Nephron progenitor cell (in vitro differentiated cells): ENCODE data around the gene CHSY1.

Experiments used
- DNase-seq: peaks from one replicate; pipeline ENCODE4 v3.0.0; 2021
- H3K27ac Mint-ChIP-seq: 2 replicates; pipeline ENCODE4 v1.8.0; 2021; ENCODE audit warnings: mild to moderate bottlenecking, moderate library complexity, mixed read lengths
- H3K27me3 Mint-ChIP-seq: 2 replicates; pipeline ENCODE4 v1.8.0; 2021; ENCODE audit warnings: mild to moderate bottlenecking, low read depth, mixed read lengths; ENCODE audit not compliant: poor library complexity
- H3K36me3 Mint-ChIP-seq: 2 replicates; pipeline ENCODE4 v1.8.0; 2021; ENCODE audit warnings: low read depth, mixed read lengths
- H3K4me1 Mint-ChIP-seq: 2 replicates; pipeline ENCODE4 v1.8.0; 2021; ENCODE audit warnings: mixed read lengths
- H3K4me3 Mint-ChIP-seq: 2 replicates; pipeline ENCODE4 v1.8.0; 2021; ENCODE audit warnings: mild to moderate bottlenecking, moderate library complexity, mixed read lengths
- H3K9me3 Mint-ChIP-seq: 2 replicates; pipeline ENCODE4 v1.8.0; 2021; ENCODE audit warnings: mild to moderate bottlenecking, moderate library complexity, mixed read lengths
- CTCF ChIP-seq: fragments of 200-600 bp; sonication (generic); IDR thresholded peaks from 2 replicates; pipeline ENCODE4 v1.5.0; 2021; ENCODE audit warnings: antibody characterized with exemption

The CHSY1 gene

DNA sequence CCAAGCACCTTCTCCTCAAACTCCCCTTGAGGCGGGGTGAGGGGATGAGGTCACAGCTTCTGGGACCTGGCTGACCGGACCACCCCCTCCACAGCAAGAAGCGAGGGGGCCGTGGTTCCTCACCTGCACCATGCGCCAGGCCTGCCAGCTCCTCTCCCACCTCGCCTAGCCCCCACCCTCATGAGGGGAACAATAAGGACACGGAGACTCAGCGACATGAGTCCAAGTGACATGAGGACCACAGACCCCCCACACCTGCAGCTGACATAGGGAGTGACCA, 118.7 kb downstream of the CHSY1 start:
- Mint-ChIP-seq H3K9me3 (peaks cover 16% of the 10 kb centered on the region), H3K36me3 (no peaks in the 10 kb centered on the region), H3K4me1 (peaks cover 32% of the 10 kb centered on the region), H3K4me3 (no peak overlapping the region), H3K27ac (no peak overlapping the region), H3K27me3 (no peaks in the 10 kb centered on the region)
- DNase-seq: no peak
- no peak for TF ChIP-seq CTCF

DNA sequence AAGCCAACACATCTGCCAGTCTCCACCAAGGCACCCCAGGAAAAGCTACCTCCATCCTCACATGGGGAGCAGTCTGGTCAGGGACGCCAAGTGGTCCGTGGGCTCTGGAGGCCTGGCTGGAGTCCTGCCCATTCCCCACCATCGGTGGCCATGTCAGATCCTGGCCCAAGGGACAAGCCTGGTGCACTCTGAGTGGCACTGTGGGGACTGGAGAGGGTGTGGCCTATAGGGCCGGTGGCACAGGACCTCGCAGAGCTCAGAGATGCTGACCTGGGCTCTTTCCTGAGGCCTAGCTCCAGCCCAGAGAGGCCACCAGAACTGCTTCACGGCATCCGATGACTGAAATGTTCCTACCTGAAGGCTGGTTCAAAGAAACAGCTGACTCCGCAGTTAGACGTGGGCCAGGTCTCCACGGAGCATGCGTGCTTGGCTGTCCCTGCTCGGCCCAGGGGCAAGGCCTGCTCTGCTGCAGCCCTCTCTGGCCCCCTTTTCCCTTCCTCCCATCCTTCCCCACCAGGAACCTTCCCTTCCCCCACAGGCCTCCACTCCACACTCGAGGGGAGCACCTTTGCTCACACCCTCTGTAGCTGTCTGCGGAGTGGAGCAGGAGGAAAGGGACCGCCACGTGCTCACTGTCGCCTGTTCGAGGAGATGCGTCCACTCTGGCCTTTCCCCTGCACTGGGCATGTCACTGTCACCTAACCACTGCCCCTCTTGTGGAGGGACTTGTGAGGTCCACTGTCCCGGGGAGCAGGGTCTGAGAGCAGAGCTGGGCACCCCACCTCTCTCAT, 119.3 kb downstream of the CHSY1 start:
- no peak for DNase-seq
- H3K9me3 Mint-ChIP-seq: peaks cover 21% of the 10 kb centered on the region
- TF ChIP-seq CTCF: no peak
- H3K36me3 Mint-ChIP-seq: no peaks in the 10 kb centered on the region
- H3K27ac Mint-ChIP-seq: no peak overlapping the region
- no peaks in the 10 kb centered on the region for H3K27me3 Mint-ChIP-seq
- H3K4me1 Mint-ChIP-seq: peaks cover 36% of the 10 kb centered on the region
- no peak overlapping the region for H3K4me3 Mint-ChIP-seq

- H3K4me1 Mint-ChIP-seq: peaks cover 36% of the 10 kb centered on the region
- H3K36me3 Mint-ChIP-seq: no peaks in the 10 kb centered on the region
- no peak overlapping the region for H3K27ac Mint-ChIP-seq
- H3K4me3 Mint-ChIP-seq: no peak overlapping the region
- H3K27me3 Mint-ChIP-seq: no peaks in the 10 kb centered on the region
- DNase-seq: no peak
- TF ChIP-seq CTCF: no peak
- peaks cover 25% of the 10 kb centered on the region for H3K9me3 Mint-ChIP-seq
Observed at GRCh38 chr15:101131489-101132389, 120.1 kb downstream of the CHSY1 start.

- TF ChIP-seq CTCF: no peak
- no peak overlapping the region for H3K4me3 Mint-ChIP-seq
- no peaks in the 10 kb centered on the region for H3K36me3 Mint-ChIP-seq
- peaks cover 32% of the 10 kb centered on the region for H3K4me1 Mint-ChIP-seq
- H3K27ac Mint-ChIP-seq: no peak overlapping the region
- H3K27me3 Mint-ChIP-seq: no peaks in the 10 kb centered on the region
- DNase-seq: no peak
- H3K9me3 Mint-ChIP-seq: peaks cover 25% of the 10 kb centered on the region
Observed at GRCh38 chr15:101129851-101130380, 121.9 kb downstream of the CHSY1 start.

DNA sequence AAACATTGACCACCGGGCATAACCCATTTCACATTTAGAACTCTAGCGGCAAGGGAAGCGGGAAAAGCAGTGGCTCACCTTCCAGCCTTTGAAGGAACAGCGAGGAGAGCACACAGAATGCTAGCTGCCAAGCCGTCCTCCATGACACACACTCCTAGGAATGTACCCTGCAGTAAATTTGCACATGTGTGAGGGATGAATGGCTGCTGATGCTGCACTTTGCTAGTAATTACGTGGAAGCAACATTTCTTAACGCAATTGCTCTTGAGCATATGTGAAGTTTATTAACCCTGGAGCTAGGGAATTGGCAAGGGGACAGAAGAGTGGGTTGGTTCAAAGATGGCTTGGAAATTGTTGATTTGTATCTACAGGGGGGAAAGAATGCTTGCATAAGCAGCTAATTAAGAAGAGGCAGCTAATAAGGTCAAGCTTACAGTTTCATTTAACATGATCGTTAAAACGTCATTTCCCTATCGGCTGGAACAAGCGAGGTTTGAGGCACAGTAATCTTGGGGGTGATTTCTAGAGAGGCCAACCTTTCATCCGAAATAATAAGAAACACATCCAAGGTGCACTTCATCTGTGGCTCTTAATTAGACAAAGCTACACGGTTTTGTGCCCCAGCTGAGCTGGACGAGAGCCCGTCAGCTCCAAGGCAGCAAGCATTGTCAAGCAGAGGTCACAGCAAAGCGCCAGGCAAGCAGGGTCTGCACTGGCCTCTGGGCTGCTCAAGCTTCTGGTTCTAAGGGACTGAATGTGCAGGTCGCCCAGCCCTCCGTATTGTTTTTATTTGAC, 123.4 kb downstream of the CHSY1 start:
- no peak for TF ChIP-seq CTCF
- Mint-ChIP-seq H3K9me3 (peaks cover 20% of the 10 kb centered on the region), H3K36me3 (no peaks in the 10 kb centered on the region), H3K27ac (peak overlapping the region; percentile 23), H3K4me1 (peaks cover 38% of the 10 kb centered on the region), H3K4me3 (no peak overlapping the region), H3K27me3 (no peaks in the 10 kb centered on the region)
- no peak for DNase-seq
